HG03066 (cell line): Measurements from ENCODE around the gene OR6M1.

ENCODE experiments used
- ATAC-seq: cut with Tn5 transposase; IDR thresholded peaks from one replicate; pipeline ENCODE4 v1.9.1; 2021; ENCODE audit warnings: low read depth; ENCODE audit not compliant: unreplicated experiment

The OR6M1 gene, protein sequence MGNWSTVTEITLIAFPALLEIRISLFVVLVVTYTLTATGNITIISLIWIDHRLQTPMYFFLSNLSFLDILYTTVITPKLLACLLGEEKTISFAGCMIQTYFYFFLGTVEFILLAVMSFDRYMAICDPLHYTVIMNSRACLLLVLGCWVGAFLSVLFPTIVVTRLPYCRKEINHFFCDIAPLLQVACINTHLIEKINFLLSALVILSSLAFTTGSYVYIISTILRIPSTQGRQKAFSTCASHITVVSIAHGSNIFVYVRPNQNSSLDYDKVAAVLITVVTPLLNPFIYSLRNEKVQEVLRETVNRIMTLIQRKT

DNA sequence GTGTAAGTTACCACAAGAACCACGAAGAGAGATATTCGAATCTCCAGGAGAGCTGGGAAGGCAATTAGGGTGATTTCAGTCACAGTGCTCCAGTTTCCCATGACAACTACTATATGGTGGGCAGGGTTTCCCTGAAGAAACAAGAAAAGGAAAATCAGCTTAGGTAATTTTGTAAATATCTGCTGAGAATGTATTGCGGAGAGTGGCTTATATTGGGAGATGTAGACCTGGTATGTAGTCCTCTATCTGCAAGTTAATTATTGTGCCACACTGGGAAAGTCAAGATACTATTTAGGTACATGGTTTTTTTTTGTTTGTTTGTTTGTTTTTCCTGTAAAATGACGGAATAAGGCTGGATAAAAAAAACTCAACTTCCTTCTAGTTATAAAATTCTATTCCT, at the start of gene OR6M1:
Gene OR6M1, minus strand, starts transcription at position 101 of the 400 bp plus-strand sequence. Its CDS starts 0 bp downstream, at position 101.
- ATAC-seq = no peak

DNA sequence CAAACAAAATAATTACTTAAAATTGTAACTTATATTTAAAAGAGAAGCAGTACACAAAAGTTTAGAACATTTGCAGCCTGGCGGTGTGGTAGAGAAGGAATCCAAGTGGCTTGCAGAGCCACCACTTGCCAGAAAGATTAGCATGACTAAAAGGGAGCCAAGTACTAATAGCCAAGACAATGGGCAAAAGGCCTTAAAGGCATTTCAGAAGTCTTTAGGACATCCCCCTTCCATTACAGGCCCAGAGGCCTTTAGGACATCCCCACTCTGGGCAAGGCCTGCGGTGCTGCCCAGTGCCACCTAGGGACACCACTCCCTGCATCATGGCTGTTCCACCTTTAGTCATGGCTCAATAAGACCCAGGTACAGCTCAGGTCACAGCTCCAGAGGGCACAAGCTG, 46.9 kb upstream of the OR6M1 start:
- ATAC-seq = no peak

DNA sequence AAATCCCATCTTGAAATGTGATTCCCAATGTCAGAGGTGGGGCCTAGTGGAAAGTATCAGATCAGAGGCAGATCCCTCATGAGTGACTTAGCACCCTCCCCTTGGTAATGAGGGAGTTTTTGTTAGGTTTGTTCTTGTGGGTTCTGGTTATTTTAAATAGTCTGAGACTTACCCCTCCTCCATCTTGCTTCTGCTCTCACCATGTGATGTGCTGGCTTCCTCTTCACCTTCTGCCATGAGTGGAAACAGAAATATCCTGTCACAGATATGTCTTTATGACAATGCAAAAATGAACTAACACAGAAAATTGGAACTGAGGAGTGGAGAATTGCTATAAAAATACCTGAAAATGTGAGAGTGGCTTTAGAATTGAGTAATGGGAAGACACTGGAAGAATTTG, 46.2 kb upstream of the OR6M1 start:
- ATAC-seq = no peak

DNA sequence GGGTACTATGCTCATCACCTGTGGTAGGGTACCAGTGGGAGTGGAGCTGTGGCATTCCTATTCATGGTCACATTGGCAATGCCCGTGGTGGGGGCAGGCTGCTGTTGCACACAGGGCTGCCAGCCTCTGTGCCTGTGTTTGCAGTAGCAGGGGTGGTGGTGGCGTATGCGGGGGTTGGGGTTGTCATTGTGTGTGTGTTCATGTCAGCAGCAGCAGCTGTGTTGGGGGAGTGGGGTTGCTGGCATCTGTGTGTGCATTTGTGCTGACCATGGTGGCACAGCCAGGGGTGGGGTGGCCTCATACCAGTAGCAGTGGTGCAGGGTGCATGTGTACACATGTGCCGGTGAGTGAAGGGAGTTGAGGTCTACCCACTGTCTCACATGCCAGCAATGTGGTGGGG, 45.0 kb upstream of the OR6M1 start:
- no peak for ATAC-seq

DNA sequence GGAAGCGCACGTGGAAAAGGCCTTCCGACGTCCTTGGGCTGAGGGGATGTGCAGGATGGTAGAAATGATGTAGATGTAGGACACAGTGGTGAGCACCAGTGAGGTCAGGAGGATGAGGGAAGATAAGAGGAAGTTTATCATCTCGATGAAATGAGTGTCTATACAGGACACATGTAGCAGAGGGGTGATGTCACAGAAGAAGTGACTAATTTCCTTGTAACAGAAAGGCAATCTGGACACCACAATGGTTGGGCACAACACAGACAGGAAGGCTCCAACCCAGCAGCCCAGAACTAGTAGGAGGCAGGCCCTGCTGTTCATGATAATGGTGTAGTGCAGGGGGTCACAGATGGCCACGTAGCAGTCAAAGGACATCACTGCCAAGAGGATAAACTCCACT, 35.0 kb upstream of the OR6M1 start:
- ATAC-seq = no peak

DNA sequence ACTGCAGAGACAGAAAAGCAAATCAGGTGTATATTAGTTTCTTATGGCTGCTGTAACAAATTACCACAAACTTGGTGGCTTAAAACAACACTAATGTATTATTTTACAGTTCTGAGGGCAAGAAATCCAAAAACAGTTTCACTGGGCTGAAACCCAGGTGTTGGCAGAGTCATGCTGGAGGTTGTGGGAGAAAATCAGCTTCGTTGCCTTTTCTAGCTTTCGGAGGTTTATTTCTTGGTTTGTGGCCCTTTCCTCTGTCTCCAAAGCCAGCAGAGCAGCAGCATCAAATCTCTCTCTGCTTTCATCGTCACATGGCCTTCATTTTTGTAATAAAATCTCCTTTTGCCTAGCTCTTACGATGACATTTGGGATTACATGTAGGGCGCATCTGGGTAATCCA, 33.0 kb upstream of the OR6M1 start:
- no peak for ATAC-seq

DNA sequence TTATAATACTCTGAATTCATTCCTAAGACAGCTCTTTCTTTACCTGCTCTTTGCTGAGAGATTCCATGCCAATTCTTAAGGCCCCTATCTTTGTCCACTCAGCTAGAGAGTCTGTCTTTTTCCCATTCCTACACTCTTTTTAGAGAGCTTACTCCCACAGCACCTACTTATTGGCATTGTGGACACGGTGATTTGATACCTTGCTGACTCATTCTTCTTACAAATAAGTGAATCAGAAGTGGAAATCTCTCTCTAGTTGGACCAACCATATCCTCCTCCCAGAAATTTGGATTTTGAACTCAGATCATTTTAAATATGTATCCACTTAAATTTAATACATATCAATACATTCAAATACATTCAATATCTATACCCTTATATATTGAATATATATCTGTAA, 32.5 kb upstream of the OR6M1 start:
- no peak for ATAC-seq

DNA sequence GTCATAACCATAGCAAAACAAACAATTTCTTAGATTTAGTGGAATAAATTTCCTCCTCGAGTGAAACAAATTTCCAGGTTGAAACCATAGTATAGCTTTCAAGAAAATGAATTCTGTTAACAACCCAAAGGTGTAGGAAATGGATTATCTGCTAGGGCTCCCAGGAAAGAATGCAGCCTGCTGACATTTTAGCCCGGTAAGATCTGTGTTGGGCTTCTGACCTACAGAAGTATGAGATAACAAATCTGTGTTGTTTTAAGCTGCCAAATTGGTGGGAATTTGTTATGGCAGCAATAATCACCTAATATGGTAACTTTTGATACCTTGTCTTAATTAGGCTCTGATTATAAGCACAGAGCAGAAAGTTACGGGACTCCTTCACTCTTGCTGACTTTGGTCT, 32.0 kb upstream of the OR6M1 start:
- no peak for ATAC-seq

DNA sequence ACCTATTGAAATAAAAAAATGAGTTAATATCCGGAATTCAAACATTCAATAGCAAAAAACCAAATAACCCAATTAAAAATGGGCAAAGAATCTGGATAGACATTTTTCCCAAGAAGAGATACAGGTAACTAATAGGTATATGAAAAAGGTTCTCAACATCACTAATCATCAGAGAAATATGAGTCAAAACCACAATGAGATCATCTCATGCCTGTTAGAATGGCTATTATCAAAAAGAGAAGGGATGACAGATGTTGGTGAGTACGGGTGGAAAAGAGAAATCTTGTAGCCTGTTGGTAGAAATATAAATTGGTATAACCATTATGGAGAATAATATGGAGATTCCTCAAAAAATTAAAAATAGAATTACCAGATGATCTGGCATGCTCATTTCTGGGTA, 26.9 kb upstream of the OR6M1 start:
- ATAC-seq = no peak

DNA sequence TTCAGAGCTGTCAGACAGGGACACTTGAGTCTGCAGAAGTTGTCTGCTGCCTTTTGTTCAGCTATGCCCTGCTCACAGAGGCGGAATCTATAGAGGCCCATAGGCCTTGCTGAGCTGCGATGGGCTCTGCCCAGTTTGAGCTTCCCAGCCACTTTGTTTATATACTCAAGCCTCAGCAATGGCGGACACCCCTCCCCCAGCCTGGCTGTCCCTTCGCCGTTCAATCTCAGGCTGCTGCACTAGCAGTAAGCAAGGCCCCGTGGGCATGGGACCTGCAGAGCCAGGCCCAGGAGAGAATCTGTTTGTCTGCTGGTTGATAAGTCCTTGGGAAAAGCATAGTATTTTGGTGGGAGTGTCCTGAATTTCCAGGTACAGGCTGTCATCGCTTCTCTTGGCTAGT, 23.6 kb upstream of the OR6M1 start:
- ATAC-seq = no peak

DNA sequence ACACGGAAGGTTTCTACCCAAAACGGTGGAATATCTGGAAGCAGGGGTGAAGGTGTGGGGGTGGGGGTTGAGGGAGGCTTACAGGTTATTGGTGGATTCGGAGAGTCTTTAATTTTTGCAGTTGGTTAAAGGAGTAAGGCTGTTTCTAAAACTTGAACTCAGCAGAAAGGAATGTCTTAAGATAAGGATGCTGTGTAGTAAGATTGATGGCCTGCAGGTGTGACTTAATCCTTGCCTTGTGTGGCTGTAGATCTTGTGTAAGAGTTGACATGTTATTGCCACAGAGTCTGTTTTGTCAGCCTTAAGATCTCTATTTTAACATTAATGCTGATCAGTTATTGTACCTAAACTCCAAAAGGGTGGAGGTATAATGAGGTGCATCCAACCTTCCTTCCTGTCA, 16.4 kb upstream of the OR6M1 start:
- no peak for ATAC-seq

DNA sequence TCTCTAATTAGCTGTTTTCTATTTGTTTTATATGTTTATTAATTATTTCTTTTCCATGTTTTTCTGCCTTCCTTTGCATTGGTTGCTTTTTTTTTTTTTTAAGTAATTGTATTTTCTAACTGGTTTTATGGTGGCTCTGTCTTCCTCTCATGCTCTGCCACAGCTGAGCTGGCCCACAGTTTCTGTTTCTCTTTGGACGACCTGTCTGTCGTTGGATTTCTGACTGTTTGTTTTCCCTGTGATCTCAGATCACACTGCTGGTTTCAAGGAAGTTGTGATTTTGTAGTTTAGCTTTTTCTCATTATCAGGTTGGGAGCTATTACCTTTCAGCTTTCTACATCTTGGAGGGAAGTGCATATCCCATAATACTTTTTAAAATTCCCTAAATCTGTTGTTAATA, 15.9 kb upstream of the OR6M1 start:
- ATAC-seq = no peak

DNA sequence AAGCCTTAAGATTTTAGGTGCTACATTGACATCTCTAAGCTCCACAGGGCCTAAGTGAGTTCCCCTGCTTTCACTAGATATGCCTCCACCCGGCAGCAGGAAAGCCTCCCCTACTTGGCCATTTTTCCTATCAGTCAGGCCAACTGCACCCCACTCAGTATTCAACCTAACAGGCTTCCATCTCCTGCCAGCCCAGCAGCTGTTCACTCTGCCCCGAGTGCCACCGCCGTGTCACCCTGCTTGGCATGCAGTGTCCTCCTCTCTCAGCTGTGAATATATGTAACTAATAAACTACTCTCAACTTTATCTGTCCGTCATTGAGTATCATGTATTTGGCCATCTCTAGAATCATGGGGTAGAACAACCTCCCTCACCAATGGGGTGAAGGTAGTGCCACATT, 9.0 kb upstream of the OR6M1 start:
- ATAC-seq = no peak

DNA sequence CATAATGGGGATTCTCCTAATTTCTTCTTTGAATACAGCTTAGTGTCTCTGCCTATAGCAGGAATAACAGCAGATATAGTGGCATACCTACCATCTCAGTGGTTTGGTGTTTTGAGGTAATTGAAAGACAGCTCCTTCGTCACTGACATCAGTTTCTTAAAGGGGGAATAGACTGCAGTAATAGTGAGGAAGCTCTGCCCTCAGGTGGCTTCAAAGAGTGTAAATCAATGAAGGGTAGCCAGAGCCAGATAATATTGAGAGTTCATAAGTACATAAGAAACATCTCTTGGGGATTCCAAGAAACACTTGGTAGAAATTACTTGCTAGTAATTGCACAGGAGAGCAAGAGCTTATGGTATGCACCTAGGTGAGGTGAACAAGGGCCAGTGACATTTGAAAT, 4.4 kb downstream of the OR6M1 start:
- ATAC-seq = no peak

DNA sequence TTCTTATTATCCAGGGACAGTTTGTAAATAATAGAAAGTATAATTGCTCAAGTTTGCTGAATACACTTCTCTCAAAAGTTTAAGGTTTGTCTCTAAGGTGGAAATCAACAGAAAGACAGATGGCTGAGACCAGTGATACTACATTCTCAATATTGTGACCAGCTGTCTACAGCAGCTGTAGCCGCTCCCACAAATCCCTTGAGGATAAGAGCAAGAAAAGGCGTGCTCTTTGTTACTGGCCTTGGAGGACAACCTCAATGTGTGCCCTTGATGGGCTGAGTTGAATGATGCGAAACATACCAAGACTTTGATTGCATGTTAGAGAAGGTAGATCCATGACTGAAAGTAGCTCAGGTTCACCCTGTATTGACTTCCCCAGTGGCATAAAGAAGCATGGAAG, 6.1 kb downstream of the OR6M1 start:
- ATAC-seq = no peak

DNA sequence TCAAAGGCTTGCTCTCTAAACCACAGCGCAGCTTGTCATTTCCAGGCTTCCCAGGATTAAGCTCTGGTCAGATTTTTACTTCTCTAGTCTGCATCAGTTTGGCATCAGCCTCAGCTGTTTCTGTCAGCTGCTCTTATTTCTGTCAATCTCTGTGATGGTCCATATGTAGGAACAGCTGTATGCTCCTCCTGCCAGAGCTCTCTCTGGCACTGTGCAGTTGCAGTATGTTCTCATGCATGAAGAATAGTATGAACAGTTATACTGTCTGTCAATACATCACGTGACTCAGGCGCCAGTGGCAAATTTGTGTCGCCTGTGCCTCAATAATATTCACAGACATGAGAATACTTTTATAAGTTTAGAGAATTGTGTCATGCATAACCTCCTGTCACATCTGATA, 6.7 kb downstream of the OR6M1 start:
- ATAC-seq = no peak

DNA sequence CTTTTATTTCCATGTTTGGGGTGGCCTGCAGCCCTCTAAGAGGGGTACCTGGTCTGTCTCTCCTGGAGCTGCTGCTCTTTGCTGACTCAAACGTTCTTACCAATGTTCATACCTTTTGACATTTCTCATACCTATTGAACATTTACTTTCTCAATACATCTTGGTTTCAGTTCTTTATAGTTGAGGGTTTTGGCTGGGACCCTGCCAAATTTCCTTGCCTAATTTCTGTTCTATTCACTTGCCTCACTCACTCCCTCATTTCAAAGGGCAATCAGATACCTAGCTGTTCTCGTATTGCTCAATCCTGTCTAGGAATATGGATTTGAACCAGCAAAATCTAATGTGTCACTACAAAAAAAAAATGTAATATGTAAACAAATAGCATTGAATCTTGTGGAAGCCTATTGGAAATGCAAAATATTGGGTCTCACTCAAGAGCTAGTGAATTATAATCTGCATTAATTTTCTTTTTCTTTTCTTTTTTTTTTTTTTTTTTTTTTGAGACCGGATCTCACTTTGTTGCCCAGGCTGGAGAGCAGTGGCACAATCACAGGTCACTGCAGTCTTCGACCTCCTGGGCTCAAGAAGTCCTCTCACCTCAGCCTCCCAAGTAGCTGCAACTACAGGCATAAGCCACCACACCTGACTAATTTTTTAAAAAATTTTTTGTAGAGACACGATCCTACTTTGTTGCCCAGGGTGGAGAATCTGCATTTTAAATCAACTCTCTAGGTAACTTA, 7.5 kb downstream of the OR6M1 start:
- ATAC-seq = no peak

DNA sequence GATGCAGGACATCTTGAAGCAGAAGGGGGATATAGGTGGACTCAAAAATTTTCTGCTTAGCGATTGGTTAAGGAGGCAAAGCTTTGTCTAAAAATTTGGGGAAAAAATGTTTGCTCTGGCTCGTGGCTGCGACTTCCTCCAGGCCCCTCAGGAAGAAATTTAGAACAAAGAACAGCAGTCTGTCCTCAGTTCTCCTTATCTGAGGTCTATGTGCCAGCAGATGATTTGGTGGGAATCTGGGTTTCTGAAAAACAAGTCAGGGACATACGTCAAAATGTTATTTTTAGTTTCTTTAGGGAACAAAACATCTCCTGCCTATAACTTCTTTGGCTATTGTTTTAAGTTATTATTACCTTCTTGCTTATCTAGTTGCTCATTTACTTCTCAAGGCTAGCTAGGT, 8.1 kb downstream of the OR6M1 start:
- ATAC-seq = no peak

DNA sequence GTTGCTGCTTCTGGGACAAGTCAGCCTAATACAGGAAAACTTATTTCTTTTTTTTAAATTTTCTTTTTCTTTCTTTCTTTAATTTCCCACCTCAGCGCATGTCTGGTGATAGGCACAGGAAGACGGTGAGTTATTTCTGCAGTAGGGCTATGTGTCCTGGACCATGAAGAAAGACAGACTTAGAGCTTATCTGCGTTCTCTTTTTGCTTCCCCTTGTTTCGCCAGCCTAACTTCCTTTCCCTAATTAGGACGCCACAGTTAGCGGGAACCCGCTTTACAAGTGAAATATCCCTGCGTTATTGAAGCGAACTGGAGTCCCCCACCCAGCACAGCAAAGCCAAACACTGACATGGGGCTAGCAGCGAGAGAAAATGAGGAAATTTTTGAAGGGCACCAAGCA, 8.6 kb downstream of the OR6M1 start:
- no peak for ATAC-seq

DNA sequence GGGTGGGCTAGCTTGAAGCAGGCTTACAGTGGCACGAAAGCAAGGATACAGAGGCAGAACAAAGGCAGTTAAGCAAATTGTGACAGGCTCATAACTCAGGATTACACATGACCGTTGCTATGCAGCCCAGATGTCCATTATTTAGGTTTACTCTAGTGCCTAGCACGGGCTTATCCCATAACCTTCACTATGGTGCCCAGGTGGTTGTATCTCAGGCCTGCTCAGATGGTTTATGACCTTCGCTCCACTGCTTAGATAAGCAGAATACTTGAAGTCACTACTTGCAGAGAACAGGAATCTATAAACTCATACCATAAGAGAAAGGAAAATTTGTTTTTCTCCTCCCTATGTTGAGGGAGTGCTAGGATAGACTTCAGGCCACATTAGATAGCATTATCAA, 9.0 kb downstream of the OR6M1 start:
- no peak for ATAC-seq

DNA sequence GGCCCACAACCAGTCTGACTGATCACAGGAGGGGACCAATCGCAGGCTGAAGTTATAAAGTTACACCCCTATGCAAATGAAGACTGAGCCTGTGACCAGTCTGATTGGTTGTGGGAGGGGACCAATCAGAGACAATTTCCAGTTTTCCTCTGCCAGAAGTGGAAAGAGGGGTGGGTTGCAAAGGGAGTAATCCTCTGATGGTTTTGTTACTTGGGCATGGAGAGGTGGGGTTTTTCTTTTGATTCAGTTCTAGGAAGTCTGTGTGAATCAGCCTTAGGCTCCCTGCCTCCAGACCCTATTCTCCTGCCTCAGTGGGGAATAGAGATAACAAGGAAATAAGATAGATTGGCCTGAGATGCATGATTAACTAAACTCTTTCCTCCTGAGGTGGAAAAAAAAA, 9.9 kb downstream of the OR6M1 start:
- ATAC-seq = no peak

DNA sequence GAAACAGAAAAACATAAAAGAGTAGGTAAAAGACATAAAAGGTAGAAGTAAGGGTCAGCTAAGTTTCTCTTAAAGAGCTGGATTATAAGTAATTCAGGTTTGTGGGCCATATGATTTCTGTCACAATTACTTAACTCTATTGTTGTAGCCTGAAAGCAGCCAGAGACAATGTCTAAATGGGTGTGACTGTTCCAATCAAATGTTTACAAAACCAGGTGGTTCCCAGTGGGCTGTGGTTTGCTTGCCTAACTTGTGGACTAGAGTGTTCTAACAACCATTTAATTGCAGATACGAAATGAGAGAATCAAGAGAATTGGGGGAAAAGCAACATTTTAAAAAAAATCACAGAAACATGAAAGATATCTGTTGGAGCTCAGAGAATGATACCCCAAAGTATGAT, 22.6 kb downstream of the OR6M1 start:
- no peak for ATAC-seq
